Suprapubic skin (tissue), 4 donors: ENCODE results near the gene RPN2.

Source experiments
- EP300 ChIP-seq: sonication (generic); formaldehyde crosslinking; IDR thresholded peaks from one replicate; pipeline ENCODE4 v1.6.1; 2017; ENCODE audit warnings: antibody characterized with exemption
- POLR2A ChIP-seq, 2 donors: fragments of 450-650 bp; IDR thresholded peaks; one replicate each; pipeline ENCODE4 v1.6.1; 2017; ENCODE audit warnings: antibody characterized with exemption in 2 of 2, mild to moderate bottlenecking in 2 of 2, moderate library complexity in 2 of 2
- POLR2AphosphoS5 ChIP-seq, 3 donors: sonication (generic); formaldehyde crosslinking; IDR thresholded peaks; one replicate each; pipeline ENCODE4 v1.6.1; 2017; ENCODE audit warnings: antibody characterized with exemption in 3 of 3
- TF ChIP-seq, protein P1 (sequence below), 2 donors: fragments of 200-600 bp in 1 of 2; fragments of 450-650 bp in 1 of 2; sonication (generic) in 1 of 2; IDR thresholded peaks; one replicate each; pipeline ENCODE4 v1.5.1; 2016 to 2019; ENCODE audit warnings: antibody characterized with exemption in 2 of 2, mild to moderate bottlenecking in 1 of 2, moderate library complexity in 1 of 2

DNA sequence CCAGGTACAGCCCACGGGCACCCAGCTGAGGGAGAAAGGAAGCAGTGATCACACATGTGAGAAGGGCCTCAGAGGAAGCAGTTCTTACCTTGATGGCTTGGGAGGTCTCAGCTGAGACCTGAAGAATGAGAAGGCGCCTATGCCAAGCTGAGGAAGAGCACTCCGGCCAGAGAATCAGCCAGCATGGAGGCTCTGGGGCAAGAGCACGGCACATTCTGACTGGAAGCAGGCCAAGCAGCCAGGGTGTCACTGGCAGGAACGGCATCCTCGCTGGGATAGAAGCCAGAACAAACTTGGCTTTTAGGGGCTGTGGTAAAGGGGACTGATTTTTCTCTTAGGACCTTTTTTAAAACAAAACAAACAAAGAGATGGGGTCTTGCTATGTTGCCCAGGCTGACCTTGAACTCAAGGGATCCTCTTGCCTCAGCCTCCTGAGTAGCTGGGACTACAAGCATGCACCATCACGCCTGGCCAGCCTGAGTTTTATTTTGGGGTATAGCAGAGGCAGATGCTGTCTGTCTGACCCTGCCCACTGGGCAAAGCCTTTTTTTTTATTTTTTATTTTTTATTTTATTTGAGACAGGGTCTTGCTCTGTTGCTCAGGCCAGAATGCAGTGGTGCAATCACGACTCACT, 64.9 kb downstream of the RPN2 start:
- TF ChIP-seq, protein P1, sequence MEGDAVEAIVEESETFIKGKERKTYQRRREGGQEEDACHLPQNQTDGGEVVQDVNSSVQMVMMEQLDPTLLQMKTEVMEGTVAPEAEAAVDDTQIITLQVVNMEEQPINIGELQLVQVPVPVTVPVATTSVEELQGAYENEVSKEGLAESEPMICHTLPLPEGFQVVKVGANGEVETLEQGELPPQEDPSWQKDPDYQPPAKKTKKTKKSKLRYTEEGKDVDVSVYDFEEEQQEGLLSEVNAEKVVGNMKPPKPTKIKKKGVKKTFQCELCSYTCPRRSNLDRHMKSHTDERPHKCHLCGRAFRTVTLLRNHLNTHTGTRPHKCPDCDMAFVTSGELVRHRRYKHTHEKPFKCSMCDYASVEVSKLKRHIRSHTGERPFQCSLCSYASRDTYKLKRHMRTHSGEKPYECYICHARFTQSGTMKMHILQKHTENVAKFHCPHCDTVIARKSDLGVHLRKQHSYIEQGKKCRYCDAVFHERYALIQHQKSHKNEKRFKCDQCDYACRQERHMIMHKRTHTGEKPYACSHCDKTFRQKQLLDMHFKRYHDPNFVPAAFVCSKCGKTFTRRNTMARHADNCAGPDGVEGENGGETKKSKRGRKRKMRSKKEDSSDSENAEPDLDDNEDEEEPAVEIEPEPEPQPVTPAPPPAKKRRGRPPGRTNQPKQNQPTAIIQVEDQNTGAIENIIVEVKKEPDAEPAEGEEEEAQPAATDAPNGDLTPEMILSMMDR (IDR thresholded peaks at IDR 0.05): no peak
- no peak for TF ChIP-seq POLR2AphosphoS5 (IDR thresholded peaks at IDR 0.05)
- TF ChIP-seq POLR2A (IDR thresholded peaks at IDR 0.05): no peak
- no peak for TF ChIP-seq EP300
